ENCODE measurements around the gene ZBTB39. TPM values are rescaled to one million over a fixed set of nuclear protein-coding genes. Genes with fewer than 3 reads are reported as not detected.
A peak's percentile ranks its signal among the peaks of the same experiment; 100 is the strongest.
"Not testable (repeated sequence)": the region's sequence is repeated elsewhere in the genome, so short reads cannot be mapped to it uniquely, and the experiment has no call there.

ZBTB39 gene
- total RNA-seq, 2 donors from 2014 or later: 3.2 to 4.5 TPM

- no peak for DNase-seq
- ATAC-seq: no peak
- intact Hi-C loops (cut with DNase I, micrococcal nuclease): loop anchor here in 1 of 2 donors (5.0 kb wide), 1 partner anchor 233 kb away; no protein-coding TSS in a partner anchor
Measured at GRCh38 chr12:56989861-56990610, 16.3 kb downstream of the ZBTB39 start.

GRCh38 chr12:56988207-56988739, 18.1 kb downstream of the ZBTB39 start:
- no peak for ATAC-seq
- intact Hi-C loops (cut with DNase I, micrococcal nuclease): loop anchor here in 1 of 2 donors (5.0 kb wide), 1 partner anchor 231 kb away; no protein-coding TSS in a partner anchor
- DNase-seq: no peak

GRCh38 chr12:56987551-56988053, 18.7 kb downstream of the ZBTB39 start:
- DNase-seq: peak; percentile 59 to 80
- ATAC-seq: peak; percentile 84
- intact Hi-C loops (cut with DNase I, micrococcal nuclease): loop anchor here in 1 of 2 donors (5.0 kb wide), 1 partner anchor 230 kb away; no protein-coding TSS in a partner anchor

DNA sequence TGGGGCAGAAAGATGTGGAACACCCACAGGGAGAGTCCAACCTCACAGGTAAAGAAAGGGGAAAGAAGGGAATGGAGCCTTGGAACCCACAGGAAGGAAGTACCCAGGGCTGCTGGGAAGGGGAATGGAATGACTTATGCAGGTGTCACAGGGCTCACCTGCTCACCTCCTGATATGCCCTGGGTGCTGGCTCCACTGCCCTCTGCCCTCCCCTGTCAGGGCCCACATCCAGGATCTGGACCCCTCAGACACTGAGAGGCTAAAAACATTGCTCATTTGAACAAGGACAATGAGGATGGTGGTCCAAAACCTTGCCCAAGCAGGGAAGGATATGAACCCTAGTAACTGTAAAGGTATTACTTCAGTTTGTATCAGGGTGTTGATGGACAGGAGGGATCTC, 19.3 kb downstream of the ZBTB39 start:
- DNase-seq: no peak
- intact Hi-C loops (cut with DNase I, micrococcal nuclease): loop anchor here in 1 of 2 donors (5.0 kb wide), 1 partner anchor 230 kb away; no protein-coding TSS in a partner anchor
- no peak for ATAC-seq

DNA sequence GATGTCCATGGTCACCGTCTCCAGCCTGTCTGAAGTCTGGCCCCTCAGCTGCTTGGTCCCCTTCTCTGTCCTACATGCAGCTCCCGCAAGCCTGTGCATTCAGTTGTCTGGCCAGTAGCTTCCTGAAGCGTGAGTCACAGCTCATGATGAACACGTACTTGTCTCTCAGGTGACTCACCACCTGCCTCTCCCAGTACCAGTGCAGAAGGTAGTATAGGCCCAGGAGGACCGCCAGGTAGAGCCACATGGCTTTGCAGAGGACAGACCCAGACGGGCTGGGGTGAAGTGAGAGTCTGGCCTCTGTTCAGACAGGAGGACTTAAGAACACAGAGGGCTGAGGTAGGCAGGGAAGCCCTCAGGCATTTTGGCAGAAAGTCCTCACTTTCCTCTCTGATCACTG, 20.6 kb downstream of the ZBTB39 start:
- peak; percentile 86 for ATAC-seq

GRCh38 chr12:56983386-56983785, 23.0 kb downstream of the ZBTB39 start:
- DNase-seq (no peak), ATAC-seq (no peak)
- intact Hi-C loops (cut with DNase I, micrococcal nuclease): no loop called here

More for the DNA sequence above, 20.6 kb downstream of the ZBTB39 start:
- intact Hi-C loops (cut with DNase I, micrococcal nuclease): loop anchor here in 1 of 2 donors (5.0 kb wide), 1 partner anchor 228 kb away; no protein-coding TSS in a partner anchor
- not testable (repeated sequence) for DNase-seq

GRCh38 chr12:56982578-56983236, 23.6 kb downstream of the ZBTB39 start:
- ATAC-seq; intact Hi-C loops (cut with DNase I, micrococcal nuclease); DNase-seq: not testable (repeated sequence)

DNA sequence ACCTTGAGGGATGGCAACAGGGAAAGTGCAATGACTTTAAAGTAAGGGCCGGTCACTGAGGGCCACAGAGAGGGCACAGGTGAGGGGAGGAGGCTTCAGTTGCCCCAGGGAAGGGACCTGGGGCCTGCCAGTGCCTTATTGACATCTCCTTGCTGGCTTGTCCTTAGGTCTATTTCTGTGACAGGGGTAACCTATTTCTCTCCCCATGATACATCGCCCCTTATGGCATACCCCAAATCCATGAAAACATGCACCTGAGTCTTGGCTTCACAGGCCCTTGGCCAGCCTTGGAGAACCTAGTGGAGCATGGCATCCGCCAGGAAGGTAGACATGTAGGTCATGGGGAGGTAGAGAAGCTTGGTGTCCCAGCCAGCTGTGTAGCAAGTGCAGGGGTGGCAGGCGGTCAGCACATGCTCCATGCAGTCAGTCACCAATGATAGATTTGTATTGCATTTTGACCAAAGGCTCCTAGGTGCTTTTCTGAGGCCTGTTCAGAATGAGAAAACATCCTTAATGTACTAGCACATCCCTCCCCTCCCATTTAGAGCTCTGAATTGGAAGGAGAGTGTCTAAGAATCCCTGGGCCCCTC, 25.3 kb downstream of the ZBTB39 start:
- DNase-seq (no peak), ATAC-seq (no peak)
- intact Hi-C loops (cut with DNase I, micrococcal nuclease): no loop called here

- DNase-seq: no peak
- no peak for ATAC-seq
- intact Hi-C loops (cut with DNase I, micrococcal nuclease): no loop called here
Measured at GRCh38 chr12:56980268-56980667, 26.1 kb downstream of the ZBTB39 start.

GRCh38 chr12:56979628-56980027, 26.7 kb downstream of the ZBTB39 start:
- no peak for DNase-seq
- ATAC-seq: no peak
- intact Hi-C loops (cut with DNase I, micrococcal nuclease): no loop called here

DNA sequence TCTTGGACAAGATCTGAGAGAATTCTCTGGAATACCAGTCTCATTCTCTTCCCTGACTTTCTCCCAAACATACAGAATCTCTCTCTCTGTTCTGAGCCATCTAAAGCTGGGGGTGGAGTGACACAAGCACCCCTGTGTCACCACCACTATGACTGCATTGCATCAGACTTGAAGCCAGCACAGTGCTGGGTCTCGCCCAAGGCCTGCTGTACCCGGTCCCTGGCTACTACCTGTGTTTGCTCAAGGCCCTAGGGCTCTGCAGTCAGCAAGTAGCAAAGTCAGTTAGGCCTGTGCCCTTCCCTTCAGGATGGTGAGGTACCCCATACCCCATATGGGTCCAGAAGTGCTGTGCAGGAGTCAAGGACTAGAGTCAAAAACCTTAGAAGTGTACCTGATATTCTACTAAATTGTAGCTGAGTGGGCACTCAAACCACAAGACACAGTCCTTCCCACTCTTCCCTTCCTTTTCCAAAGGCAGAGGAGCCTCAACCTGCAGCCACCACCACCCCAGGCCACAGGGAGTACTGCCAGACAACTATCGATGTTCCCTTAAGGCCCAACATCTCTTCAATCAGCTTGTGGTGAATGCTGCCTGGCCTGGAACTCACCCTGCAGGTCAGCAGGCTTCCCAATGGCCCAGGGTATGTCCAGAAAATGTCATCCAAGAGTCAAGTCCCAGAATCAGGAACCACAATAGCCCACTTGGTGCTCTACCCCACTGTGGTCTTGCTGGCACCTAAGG, 27.8 kb downstream of the ZBTB39 start:
- ATAC-seq (no peak), DNase-seq (no peak)
- intact Hi-C loops (cut with DNase I, micrococcal nuclease): no loop called here

GRCh38 chr12:56977361-56977760, 29.0 kb downstream of the ZBTB39 start:
- DNase-seq; ATAC-seq; intact Hi-C loops (cut with DNase I, micrococcal nuclease): not testable (repeated sequence)

DNA sequence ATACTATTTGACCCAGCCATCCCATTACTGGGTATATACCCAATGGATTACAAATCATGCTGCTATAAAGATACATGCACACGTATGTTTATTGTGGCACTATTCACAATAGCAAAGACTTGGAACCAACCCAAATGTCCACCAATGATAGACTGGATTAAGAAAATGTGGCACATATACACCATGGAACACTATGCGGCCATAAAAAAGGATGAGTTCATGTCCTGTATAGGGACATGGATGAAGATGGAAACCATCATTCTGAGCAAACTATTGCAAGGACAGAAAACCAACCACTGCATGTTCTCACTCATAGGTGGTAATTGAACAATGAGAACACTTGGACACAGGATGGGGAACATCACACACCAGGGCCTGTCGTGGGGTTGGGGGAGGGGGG, 32.1 kb downstream of the ZBTB39 start:
- ATAC-seq; intact Hi-C loops (cut with DNase I, micrococcal nuclease); DNase-seq: not testable (repeated sequence)

- ATAC-seq; DNase-seq; intact Hi-C loops (cut with DNase I, micrococcal nuclease): not testable (repeated sequence)
Measured at GRCh38 chr12:56968910-56969309, 37.4 kb downstream of the ZBTB39 start.

DNA sequence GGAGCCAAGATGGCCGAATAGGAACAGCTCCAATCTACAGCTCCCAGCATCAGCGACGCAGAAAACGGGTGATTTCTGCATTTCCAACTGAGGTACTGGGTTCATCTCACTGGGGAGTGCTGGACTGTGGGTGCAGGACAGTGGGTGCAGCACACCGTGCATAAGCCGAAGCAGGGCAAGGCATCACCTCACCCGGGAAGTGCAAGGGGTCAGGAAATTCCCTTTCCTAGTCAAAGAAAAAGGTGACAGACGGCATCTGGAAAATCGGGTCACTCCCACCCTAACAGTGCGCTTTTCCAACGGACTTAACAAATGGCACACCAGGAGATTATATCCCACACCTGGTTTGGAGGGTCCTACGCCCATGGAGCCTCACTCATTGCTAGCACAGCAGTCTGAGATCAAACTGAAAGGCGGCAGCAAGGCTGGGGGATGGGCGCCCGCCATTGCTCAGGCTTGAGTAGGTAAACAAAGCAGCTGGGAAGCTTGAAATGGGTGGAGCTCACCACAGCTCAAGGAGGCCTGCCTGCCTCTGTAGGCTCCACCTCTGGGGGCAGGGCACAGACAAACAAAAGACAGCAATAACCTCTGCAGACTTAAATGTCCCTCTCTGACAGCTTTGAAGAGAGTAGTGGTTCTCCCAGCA, 40.2 kb downstream of the ZBTB39 start:
- ATAC-seq; intact Hi-C loops (cut with DNase I, micrococcal nuclease): not testable (repeated sequence)
- DNase-seq: peak in 1 of 2 donors; percentile 28

DNA sequence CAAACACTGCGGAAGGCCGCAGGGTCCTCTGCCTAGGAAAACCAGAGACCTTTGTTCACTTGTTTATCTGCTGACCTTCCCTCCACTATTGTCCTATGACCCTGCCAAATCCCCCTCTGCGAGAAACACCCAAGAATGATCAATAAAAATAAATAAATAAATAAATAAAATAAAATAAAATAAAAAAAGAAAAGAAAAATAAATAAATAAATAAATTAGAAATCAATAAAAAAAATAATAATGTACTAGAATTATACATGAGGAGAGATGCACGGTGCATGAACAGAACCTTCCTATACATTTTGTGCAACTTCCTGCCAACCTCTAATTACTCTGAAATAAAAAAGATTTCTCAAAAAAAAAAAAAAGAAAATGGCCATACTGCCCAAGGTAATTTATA, 41.2 kb downstream of the ZBTB39 start:
- DNase-seq; ATAC-seq; intact Hi-C loops (cut with DNase I, micrococcal nuclease): not testable (repeated sequence)

DNA sequence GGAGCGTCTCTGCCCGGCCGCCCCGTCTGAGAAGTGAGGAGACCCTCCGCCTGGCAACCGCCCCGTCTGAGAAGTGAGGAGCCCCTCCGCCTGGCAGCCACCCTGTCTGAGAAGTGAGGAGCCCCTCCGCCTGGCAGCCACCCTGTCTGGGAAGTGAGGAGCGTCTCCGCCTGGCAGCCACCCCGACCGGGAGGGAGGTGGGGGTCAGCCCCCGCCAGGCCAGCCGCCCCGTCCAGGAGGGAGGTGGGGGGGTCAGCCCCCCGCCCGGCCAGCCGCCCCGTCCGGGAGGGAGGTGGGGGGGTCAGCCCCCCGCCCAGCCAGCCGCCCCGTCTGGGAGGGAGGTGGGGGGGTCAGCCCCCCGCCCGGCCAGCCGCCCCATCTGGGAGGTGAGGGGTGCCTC, 42.8 kb downstream of the ZBTB39 start:
- intact Hi-C loops (cut with DNase I, micrococcal nuclease); ATAC-seq; DNase-seq: not testable (repeated sequence)

GRCh38 chr12:56962247-56962646, 44.1 kb downstream of the ZBTB39 start:
- ATAC-seq; DNase-seq; intact Hi-C loops (cut with DNase I, micrococcal nuclease): not testable (repeated sequence)

Measured in left colon (tissue), 2 donors.